ENCODE data around the gene HMGB4.

The HMGB4 gene

DNA sequence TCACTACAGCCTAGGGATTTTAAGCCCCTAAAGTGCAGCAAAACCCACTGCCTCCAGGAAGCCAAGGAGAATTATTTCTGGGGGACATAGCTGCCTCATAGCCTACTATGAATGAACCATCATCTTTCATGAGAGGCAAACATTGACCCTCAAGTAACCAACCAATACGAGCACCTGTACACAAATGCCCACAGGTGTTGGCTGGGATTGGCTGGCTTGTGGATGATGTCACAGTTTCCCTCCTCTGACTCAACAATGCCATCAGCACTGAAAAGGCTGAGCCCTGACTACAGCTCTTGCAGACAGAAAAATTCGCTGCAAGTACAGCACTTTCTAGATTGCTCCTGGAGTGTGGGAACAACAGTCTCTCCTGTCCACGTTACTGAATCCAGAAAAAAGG is at the start of gene HMGB4:
TSS of gene HMGB4 (plus strand) at position 301 of the 400 bp plus-strand sequence. CDS start 113 bp downstream, outside the sequence.
- in situ Hi-C loops (cut with HindIII; ENCODE audit: low sequenced_read_pairs): no loop called here

GRCh38 chr1:33814166-33814565 is 49.7 kb upstream of the HMGB4 start:
- in situ Hi-C loops (cut with HindIII; ENCODE audit: low sequenced_read_pairs): no loop called here

GRCh38 chr1:33815061-33815460 is 48.8 kb upstream of the HMGB4 start:
- in situ Hi-C loops (cut with HindIII; ENCODE audit: low sequenced_read_pairs): no loop called here

- in situ Hi-C loops (cut with HindIII; ENCODE audit: low sequenced_read_pairs): no loop called here
Measured at GRCh38 chr1:33818071-33818470, 45.8 kb upstream of the HMGB4 start.

- in situ Hi-C loops (cut with HindIII; ENCODE audit: low sequenced_read_pairs): no loop called here
Measured at GRCh38 chr1:33819290-33819912, 44.5 kb upstream of the HMGB4 start.

DNA sequence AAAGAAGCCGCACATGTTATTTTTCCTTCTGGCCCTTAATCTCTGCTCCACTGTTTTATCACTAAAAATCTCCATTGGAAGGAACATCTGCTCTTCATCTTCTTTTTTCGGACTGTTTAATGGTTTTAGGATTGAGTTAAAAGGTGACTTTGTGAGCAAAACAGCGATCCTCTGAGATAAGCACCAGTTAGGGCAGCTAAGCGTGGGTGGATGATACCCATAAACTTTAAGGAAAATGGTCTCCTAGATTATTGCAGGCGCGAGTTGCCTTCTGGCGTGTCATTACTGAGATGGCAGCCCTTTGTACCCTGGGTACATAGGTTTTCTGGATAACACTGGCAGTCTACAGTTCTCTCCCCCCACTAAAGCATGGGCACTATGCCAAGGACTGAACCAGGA is 44.0 kb upstream of the HMGB4 start:
- in situ Hi-C loops (cut with HindIII; ENCODE audit: low sequenced_read_pairs): no loop called here

DNA sequence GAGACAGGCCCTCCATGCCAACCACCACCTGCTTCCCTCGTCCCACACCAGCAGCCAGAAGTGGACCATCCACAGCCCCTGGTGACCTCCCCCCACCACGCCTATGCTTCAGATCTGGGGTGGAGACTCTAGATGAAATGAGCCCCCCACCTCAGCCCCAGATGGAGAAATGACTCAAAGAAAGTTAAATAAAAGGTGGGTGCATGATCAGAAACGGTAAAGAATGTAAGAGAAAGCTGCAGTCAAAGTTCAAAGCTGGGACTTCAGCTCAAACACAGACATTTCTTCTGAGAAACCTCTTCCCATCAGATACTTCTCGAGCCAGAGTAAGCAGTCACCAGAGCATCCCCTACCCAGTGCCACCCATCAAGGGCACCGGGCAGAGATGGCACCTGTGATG is 43.1 kb upstream of the HMGB4 start:
- in situ Hi-C loops (cut with HindIII; ENCODE audit: low sequenced_read_pairs): no loop called here

DNA sequence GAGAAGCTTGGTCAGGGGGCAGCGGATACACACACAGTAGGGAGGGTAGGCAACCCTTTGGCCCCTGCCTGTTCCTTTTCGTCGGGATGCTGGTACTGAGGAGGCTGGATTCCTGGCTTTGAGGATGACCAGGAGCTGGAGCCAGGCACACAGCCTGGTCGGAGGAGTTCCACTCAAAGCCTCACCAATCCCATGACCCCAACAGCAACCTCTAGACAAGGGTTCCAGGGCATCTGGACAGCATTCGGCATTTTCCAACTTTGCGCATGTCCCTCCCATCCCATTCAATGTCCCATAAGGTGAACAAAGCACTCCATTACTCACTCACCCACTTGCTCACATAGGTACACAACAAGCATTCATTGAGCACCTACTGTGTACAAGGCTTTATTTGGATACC is 42.6 kb upstream of the HMGB4 start:
- in situ Hi-C loops (cut with HindIII; ENCODE audit: low sequenced_read_pairs): no loop called here

- in situ Hi-C loops (cut with HindIII; ENCODE audit: low sequenced_read_pairs): no loop called here
Measured at GRCh38 chr1:33822396-33822795, 41.5 kb upstream of the HMGB4 start.

GRCh38 chr1:33823401-33823800 is 40.5 kb upstream of the HMGB4 start:
- in situ Hi-C loops (cut with HindIII; ENCODE audit: low sequenced_read_pairs): no loop called here

- in situ Hi-C loops (cut with HindIII; ENCODE audit: low sequenced_read_pairs): no loop called here
Measured at GRCh38 chr1:33823830-33824229, 40.0 kb upstream of the HMGB4 start.

DNA sequence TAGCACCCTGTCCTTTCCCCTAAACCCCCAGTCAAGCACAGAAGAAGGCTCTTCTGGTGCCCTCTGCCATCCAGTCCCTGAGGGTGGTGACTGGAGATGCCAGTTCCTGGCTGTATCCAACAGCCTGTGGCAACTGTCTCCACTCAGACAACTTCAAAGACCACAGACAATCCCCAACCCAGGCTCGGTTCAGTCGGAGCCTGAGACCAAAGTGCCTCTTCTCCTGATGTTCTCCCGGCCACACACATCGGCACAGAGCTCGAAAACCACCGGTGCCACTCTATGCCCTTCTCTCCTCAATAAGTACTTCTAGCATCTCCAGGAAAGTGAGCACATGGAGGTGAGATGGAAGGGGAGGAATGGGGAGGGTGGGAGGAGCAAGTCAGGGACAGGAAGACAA is 39.6 kb upstream of the HMGB4 start:
- in situ Hi-C loops (cut with HindIII; ENCODE audit: low sequenced_read_pairs): no loop called here

- in situ Hi-C loops (cut with HindIII; ENCODE audit: low sequenced_read_pairs): no loop called here
Measured at GRCh38 chr1:33824971-33825370, 38.9 kb upstream of the HMGB4 start.

GRCh38 chr1:33825506-33825905 is 38.4 kb upstream of the HMGB4 start:
- in situ Hi-C loops (cut with HindIII; ENCODE audit: low sequenced_read_pairs): no loop called here

DNA sequence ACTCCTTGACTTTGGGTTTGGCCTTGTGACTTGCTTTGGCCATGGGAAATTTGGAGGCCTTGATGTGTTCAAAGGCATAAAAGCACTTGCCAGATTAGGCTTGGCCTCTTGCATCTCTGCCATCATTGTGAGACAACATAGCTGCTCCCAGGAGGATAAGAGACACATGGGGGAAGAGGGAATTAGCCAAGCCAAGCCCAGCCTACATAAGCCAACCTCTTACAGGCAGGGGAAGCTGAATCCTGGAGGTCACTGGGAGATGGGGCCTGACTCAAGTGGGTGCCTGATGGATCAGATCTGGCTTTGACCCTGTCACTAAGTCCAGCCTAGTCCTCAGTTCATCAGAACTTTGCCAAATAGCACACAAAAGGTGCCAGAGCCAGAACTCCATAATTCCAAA is 37.6 kb upstream of the HMGB4 start:
- in situ Hi-C loops (cut with HindIII; ENCODE audit: low sequenced_read_pairs): no loop called here

GRCh38 chr1:33826711-33827110 is 37.2 kb upstream of the HMGB4 start:
- in situ Hi-C loops (cut with HindIII; ENCODE audit: low sequenced_read_pairs): no loop called here

DNA sequence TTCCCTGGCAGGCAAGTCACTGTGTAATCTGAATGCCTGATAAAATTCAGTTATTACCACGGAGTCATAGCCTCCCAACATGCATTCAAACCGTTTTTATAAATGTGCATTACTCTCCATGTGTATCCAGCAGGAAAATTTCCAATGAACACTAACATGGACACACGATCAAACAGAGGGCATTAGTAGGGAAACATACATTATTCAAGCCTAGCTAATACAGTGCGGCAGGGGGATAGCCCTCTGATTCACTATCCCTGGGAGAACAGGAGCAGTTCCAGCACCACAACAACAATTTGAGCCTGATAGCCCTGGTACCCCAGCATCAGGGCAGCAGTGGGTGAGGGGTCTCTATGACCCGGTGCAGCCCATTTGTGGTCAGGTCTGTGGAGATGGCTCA is 35.8 kb upstream of the HMGB4 start:
- in situ Hi-C loops (cut with HindIII; ENCODE audit: low sequenced_read_pairs): no loop called here

GRCh38 chr1:33828654-33829053 is 35.2 kb upstream of the HMGB4 start:
- in situ Hi-C loops (cut with HindIII; ENCODE audit: low sequenced_read_pairs): no loop called here

- in situ Hi-C loops (cut with HindIII; ENCODE audit: low sequenced_read_pairs): no loop called here
Measured at GRCh38 chr1:33836911-33837310, 27.0 kb upstream of the HMGB4 start.

DNA sequence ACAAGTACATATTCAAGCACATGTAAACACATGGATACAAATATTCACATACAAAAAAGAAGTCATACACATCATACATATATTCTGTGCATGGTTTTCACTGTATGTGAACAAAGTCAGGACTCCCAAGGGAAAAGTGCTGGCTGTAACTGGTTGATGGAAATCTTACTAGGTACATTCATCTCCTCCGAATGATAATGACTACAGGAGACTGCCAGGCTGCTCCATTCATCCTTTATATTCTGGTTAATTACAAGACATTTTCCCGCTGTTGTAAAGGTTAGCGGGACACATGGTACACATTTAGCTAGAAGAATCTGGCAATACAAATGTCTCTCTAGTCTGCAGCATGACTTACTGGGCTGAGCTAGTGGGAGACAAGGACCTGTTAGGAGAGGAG is 26.2 kb upstream of the HMGB4 start:
- in situ Hi-C loops (cut with HindIII; ENCODE audit: low sequenced_read_pairs): no loop called here

DNA sequence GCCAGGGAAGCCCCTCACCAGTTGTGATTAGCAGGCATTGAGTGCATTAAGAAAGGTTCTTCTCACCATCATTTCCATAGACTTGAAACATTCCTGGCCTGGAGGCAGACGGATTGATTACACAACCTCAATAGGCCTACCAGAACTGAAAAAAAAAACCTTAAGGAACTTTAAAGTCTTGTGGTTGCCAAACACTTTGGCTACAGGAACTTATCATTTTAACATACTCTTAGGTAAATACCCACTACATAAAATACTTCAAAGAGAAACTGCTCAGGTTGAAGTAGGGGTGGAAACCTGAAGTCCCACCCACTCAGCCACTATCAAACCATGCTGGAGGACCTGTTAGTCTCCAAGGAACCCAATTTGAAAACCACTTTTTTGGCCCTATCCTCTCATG is 22.4 kb upstream of the HMGB4 start:
- in situ Hi-C loops (cut with HindIII; ENCODE audit: low sequenced_read_pairs): no loop called here

GRCh38 chr1:33842348-33842747 is 21.5 kb upstream of the HMGB4 start:
- in situ Hi-C loops (cut with HindIII; ENCODE audit: low sequenced_read_pairs): no loop called here

- in situ Hi-C loops (cut with HindIII; ENCODE audit: low sequenced_read_pairs): no loop called here
Measured at GRCh38 chr1:33844166-33844565, 19.7 kb upstream of the HMGB4 start.

All from DLD1 (cell line).